ENCODE results near the gene AZIN2.

DNA sequence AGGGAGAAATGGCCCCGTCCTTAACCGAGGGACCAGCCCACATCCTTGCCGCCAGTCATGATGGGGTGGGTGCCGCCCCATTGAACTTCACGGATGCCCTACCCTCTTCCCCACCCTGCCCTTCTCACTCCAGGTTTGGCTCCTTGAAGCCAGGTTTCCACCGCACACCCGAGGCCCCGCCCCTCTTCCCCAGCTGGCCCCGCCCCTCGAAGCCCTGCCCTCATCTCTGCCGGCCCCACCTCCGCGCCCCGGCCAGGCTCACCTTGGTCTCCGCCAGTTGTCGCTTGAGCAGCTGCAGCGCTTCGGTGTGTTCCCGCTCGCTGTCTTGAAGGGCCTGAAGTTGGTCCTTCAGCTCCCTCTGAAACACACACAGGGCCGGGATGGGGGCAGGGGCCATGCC, 84.3 kb downstream of the AZIN2 start:
- no peak for TF ChIP-seq POLR2AphosphoS5 (IDR thresholded peaks at IDR 0.05; ENCODE audit: low read depth, low read length)
- no peak for TF ChIP-seq POLR2A (IDR thresholded peaks at IDR 0.05; ENCODE audit: low read depth, low read length)

Data from GM12891 (cell line).